Eye (tissue), 1 donor: ENCODE measurements around the gene ESYT2.

ENCODE experiments used
- DNase-seq: peaks from one replicate; pipeline ENCODE4 v3.0.0-alpha.2; 2015

ESYT2 gene

DNA sequence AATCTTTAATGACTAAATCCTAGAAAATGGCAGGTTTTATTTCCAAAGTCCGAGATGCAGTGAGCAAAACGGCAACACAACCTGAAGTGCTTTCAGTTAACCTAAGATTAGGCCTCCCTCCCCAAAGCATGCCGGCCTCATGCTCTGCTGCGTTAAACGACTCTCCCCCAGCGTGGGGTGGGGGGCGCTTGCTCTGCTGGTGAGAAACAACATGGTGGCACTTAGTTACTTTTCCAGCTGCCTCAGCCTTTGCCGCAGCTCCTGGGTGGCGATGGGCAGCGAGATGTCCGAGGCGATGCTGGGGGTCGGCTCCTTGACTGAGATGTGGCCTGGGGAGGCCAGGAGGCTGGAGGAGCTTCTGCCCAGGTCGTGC is 88.0 kb downstream of the ESYT2 start:
- no peak for DNase-seq

DNA sequence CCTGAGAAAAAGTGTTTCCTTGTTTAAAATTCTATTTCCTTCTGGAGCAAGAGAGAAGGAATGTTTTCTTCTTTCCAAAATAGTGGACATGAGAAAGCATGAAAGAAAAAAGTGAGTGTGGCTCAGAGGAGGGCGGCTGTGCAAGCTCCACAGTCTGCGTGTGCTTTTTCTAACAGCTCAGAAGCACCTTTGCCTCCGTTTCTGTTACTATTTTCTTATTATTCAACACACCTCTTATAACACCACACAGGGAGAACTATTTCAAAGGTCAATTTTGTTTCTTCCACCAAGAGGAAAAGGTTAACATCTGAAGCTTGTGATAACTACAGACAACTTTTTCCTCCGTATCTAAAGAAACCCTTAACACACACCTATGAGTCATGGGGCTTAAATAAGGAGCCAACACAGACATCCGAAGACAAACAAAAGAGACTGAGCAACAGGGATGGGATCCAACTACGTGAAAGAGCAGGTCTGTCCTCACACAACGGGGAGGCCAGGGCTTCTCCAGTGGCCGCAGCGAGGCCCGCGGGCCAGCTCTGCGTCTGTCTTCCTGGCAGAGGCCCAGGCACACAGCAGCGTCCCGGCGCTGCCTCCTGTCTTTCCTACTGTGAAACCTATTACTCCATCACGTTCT is 88.5 kb downstream of the ESYT2 start:
- DNase-seq, result no peak

DNA sequence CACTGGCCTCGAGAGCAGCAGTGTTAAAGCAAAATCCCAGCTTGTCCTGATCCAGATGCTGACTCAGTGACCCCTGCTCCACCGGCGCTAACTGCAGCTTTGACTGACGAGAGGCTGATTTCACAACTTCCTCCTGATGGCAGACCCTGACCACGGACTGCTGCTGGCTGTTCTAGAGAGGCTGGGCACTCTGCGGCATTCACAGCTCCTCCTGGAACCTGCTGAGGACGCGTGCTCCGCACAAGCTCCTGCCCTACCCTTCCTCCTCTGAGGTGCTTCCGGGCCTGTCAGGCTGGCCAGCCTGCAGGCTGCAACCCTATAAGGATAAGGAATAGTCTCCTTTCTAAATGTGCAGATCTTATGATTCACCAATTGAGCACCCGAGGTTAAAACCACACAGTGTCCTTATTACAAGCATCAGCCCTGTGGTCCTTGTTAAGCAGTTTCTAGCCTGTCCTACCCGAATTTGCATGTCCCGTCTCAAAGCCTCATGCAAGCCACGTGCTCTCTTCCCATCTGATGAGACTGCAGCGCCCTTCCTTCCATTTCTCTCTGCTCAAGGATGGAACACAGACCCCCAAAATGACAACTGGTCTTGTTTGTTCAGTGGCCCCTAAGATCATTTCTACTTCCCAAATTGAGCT is 89.2 kb downstream of the ESYT2 start:
- no peak for DNase-seq

DNA sequence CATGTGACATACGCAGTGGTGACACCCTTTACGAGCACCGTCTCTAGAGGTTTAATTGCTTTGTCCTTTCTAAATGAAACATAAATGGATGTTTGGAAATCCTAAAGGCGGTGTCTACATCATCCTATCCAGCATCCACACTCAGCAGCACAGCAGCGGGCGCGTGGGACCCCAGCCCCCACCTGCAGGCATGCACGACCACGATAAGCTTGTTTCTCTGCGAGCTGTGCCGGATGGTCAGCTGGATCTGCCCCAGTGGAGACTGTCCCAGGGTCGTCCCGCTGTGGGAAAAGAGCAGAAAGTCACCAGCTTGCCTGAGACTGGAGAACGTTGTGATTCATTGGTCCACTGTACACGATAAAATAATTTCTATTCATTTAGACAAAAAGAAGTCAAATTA is 90.5 kb downstream of the ESYT2 start:
- DNase-seq, result no peak

DNA sequence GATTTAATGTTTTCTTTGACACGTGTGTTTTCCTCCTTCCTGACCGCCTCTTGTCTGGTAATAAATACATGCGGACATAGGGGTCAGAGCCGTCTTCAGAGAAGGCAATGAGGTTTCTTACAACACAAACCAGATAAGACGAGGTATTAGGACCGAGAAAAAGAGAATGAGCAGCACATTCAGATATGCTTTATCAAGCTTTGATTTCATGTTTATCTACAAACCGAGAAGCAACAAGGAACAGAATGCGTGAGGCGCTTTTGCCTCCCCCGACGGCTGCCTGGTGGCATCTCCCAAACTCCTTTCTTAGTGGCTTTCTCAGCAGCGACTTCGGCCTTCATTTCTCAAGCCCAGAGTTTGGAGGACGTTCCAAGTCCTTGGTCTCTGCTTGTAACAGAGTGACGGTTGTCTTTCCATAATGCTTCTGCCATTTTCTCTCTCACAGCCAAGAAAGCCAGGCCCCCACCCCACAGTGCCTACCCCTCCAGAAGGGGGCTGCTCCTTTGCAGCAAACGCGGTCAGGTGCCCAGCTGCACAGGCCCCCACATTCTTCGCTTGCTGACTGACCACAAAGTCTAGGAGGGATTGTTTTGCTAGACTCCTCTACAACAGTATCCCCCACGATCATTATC is 92.1 kb downstream of the ESYT2 start:
- no peak for DNase-seq

DNA sequence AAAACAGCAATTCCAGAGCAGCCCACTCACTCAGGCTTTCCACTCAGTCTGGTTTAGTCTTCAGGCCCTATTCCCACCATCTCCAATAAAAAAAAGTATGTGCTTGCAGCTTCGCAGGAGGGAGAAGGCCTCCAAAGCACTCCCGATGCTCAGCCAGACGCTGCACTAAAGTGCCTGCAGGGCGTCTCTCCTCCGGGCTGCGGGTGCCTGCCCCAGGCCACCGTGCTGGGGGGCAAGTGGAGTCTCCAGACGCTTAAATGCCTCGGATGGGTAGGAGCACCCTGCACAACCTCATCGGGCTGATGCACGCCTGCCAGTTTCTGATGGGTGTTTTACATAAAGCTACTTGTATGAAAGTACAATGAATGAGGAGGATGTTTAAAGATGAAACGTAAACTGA is 93.4 kb downstream of the ESYT2 start:
- DNase-seq, result no peak

DNA sequence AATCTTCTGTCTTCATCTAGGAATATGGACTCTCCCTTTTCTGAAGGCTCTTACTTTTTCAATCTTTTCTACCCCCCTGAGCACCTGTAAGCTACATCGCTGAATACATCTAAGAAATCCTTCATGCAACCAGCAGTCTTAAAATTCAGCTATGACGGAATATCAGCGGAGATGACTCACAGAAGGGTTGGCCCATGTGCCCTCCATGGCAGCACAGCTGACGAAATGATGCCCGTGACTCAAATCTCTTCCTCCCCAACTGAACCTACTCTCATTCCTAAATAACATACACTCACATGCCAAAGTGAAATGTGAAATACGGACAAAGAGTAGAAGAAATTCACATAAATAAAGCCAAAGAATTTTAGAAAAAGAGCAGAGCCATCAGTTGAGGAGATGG is 94.4 kb downstream of the ESYT2 start:
- no peak for DNase-seq

DNA sequence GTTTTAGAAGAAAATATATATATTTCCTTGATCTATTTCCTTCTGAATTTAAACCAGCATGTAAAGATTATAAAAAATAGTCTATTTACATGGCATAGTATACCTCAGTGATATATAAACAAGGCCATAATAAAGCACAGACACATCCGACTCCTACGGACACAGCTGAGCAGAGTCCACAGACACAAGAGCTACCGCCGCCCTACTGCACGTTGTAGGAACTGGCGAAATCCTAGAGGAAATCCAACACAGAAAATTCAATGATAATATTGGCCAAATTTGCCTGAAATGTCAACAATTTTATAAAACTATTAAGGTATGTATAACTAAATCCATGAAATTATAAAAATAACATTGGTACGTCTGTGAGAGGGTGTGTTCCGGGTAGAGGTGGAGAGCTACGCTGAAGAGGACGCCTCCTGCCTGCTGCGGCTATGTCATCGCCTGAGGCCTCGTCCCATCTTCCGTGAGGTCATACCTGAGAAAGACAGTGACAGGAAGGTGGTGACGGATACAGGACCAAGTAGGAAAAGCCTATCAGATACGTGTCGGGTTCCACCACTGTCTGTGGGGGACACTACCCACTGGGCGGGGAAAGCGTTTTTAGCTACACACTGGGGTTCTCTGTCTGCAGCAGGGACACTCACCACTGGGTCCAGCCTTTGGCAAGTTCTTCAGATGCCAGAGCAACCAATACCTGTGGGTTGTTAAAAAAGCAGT is 95.4 kb downstream of the ESYT2 start:
- DNase-seq, result no peak

DNA sequence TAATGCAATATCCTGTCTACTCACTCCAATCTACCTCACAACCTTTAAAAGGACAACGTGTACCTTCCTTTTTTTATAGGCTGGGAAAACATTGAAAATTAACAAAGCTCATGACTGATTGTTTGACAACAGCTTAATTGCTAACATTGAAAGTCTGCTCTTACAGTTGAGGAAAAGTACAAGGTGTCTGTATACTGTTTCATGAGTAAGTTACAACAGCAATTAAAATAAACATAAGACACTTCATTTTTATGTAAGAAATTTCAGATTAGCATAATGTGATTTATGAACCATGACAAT is 96.1 kb downstream of the ESYT2 start:
- no peak for DNase-seq

DNA sequence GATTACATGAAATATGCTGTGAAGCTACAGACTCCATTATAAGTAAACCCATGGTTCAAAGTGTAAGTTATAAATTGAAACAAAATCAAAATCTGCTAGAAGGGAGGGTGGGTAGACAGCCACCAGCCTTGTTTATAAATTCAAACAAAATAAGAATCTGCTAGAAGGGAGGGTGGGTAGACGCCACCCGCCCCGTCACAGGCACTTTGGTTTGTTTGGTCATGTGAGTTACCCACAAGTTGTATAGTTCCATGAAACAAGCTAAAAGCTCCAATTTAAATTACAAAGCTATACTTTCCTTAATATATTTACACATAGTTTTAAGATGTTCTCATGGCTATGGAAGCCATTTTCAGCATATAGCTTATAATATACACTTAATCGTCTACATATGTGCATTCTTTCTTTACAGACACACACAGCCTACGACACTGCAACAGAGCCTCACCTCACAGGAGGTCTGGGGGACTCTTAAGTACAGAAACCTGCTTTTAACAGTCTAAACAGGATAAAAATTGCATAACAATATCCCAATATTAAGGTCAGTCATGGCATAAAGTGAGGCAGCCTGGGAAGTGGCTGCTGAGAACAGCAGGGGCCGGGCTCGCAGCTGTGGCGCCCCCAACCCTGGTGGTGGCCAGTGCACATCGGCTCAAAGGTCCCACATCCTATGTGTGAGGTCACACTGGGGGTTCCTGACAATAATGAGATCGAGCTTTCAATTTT is 96.7 kb downstream of the ESYT2 start:
- DNase-seq, result peak; percentile 20

DNA sequence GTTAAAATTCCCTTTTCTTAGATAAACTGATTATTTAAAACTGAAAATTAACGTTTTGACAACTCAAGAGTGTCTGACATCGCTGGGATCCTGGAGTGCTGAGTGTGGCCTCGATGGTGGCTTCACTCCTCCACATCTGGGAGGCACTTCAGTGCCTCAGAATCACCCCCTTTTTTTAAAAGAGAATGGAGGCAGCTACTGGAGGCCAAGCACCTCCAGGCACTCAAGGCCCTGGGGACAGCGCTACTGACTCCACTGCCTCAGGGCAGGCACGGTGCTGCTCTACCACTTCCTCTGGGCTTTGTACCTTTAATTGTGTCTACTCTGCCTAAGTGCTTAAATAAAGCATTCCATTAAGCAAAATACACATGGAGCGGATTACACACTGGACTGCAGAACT is 97.5 kb downstream of the ESYT2 start:
- no peak for DNase-seq

DNA sequence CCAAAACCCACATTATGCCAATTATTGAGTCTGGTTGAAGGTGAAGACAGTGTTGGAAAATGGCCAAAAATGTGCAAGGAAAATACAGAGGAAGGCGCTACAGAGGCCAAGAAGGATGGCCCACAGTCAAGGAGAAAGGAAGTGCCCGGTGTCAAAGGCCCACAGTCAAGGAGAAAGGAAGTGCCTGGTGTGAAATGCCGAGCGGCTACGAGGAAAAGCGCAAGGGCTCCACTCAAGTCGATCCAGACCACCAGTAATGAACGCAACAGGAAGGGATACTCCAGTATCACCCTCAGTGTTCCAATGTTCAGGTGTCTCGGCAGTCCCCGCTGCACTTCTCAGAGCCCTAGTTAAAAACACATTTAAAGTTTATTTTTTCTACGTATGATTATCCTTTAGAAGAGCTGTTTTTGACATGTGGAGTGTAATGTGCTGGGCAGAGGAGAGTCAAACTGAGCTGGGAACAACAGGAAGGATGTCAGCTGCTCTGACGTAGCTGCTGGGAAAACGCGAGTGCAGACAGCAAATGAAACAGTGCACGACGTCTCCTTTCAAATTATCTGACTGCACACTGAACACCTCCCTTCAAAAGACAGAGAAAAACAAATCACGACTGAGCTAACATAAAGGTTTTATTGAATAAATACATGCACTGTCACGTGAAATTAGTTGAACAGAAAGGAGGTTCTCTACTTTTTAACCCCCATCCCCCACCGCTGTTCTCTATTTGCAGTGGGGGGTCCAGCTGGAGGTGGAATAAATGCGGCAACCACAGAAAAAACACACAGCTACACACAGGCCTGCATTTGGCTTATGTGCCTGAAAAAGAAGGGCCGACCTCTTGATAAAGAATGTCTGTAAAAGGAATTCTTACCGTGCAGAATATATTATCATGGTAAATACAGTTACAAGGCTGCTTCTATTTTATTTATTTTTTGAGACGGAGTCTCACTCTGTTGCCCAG is 98.6 kb downstream of the ESYT2 start:
- DNase-seq, result peak; percentile 50

DNA sequence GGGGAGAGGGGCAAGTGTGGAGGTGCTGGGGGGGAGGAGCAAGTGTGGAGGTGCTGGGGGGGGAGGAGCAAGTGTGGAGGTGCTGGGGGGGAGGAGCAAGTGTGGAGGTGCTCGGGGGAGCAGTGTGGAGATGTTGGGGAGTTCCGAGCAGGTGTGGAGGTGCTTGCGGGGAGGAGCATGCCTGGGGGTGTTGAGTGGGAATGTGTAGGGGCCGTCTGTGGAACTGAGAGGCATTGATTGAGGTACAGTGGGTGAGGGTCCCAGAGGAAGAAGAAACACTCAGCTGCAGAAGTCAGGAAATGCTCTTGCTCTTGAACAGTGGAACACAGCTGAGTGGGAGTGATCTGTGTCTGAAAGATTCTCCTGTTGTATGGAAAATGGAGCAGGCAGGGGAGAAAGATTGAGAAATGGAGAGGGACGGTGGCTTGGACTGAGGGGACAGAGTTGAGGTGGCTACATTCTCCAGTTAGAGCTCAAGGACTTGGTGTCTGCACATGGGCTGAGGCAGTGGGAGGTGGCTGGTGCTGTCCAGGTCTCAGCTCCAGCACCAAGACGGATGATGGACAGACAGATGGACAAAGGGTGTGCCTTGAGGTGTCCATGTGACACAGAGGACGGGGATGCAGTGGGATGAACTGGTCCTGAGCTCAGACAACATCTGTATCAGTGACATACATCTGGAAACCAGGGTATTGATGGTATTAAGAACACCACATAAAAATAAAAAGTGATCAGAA is 99.5 kb downstream of the ESYT2 start:
- no peak for DNase-seq

DNA sequence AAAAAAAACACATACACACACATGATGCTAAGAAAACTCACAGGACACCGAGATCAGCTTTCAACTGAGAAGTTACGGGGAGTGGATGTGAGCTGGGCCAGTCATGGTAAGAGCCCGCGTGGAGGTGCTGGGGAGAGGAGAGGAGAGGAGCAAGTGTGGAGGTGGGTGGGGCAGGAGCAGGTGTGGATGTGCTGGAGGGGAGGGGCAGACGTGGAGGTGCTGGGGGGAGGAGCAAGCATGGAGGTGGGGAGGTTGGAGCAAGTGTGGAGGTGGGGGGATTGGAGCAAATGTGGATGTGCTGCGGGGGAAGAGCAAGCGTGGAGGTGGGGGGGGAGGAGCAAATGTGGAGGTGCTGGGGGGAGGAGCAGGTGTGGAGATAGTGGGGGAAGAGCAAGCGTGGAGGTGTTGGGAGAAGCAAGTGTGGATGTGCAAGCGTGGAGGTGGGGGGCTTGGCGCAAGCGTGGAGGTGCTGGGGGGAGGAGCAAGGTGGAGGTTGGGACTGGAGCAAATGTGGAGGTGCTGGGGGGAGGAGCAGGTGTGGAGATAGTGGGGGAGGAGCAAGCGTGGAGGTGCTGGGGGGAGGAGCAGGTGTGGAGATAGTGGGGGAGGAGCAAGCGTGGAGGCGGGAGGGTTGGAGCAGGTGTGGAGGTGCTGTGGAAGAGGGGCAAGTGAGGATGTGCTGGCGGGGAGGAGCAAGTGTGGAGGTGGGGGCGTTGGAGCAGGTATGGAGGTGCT is 100.2 kb downstream of the ESYT2 start:
- no peak for DNase-seq

DNA sequence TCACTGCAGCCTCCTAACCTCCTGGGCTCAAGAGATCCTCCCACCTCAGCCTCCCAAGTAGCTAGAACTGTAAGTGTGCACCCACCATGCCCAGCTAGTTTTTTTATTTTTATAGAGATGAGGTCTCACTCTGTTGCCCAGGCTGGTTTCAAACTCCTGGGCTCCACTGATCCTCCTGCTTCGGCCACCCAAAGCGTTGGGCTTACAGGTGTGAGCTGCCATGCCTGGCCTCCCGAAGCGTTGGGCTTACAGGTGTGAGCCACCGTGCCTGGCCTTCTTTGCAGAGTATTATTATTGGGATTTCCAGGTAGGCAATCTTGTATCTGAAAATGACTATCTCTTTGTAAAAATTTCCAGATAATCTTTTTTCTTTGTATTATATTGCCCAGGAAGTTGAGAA is 101.6 kb downstream of the ESYT2 start:
- DNase-seq, result no peak

DNA sequence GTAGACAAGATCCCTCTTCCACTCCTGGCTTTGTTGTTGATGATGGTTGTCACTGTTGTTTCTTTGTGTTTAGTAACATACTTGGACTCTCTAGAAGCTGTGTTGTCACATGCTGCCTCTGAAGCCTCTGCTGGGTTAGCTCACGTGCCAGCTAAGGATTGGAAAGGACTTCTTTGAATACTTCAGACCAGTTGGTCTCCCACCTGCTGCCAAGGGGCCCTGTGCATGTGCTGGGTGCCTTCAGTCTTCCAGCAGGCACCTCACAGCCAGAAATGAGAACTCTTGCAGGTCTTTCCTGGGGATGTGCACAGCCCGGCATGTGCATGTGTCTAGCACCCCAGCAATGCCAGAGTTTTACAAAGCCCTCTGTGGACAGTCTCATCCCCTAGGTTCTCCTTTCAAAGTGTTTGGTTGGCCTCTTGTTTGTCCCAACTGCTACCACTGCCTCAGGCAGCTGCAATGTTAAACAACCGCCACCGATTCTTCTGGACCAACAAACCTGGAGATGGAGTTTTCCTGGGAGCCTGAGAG is 103.0 kb downstream of the ESYT2 start:
- DNase-seq, result no peak

DNA sequence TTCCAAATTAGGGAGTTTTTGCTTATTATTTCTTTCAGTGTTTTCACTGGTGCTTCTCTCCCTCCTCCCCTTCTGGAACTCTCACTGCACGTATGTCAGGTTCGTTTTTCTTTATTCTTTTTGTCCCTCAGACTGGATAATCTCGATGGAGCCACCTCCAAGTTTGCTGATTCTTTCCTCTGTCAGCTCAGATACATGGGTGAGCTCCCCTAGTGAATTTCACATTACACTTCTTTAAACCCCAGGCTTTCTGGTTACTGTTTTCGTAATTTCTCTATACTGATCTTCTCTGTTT is 103.9 kb downstream of the ESYT2 start:
- DNase-seq, result no peak

DNA sequence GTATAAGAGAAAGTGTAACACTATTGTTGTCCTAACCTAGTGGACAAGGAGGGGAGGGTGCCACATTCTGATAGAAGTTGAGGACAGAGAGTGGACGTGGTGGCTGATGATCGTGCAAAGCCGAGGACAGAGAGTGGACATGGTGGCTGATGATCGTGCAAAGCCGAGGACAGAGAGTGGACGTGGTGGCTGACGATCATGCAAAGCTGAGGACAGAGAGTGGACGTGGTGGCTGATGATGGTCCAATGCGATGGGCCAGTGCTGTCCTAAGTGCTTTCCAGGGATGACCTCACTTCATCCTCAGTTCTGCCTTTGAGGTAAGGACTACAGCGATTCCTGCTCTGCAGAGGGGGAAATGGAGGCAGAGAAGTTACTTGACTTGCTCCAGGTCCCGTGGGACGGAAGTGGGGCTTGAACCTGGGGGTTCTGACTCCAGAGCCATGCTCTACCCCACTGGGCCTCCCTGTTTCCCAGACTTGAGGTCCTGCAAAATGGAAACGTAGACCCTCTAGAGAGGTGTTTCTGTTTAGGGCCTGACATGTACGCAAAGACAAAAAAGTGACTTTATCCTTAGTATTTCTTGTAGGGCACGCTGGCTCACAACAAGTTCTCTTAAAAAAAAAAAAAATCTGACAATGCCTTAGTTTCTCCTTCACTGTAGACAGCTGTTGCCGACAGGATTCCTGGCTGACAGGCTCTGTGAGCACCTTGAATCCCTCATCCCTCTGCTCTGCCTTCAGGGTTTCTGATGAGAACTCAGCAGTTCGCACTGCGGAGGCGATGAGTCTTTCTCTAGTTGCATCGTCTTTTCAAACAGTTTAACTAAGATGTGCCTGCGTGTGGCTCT is 104.4 kb downstream of the ESYT2 start:
- no peak for DNase-seq

DNA sequence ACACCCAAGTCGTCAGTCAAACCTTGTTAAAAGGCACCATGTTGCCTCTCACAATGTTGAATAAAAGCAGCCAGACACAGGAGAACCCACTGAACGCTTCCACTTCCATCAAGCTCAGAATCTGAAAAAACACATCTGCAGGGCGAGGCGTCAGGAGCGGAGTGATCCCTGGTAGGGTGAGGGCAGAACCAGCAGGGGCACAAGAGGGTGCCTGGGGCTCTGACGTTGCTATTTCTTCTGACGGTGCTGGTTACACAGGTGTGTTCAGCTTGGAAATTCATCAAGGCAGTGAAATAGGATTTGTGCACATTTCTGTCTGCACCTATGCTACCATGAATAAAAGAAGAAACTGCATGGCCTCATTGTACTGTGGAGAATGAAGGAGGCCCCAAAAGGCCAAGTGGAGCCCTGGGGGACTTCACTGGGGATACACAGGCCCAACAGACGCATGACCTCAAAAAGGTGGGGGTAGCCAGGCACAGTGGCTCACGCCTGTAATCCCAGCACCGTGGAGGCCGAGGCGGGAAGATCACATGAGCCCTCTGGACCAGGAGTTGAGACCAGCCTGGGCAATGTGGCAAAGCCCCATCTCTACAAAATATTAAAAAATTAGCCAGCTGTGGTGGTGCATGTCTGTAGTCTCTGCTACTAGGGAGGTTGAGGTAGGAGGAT is 105.5 kb downstream of the ESYT2 start:
- DNase-seq, result no peak
